GM19193 (cell line): ENCODE results near the gene MRPL24.

Experiments used
- POLR2A ChIP-seq: IDR thresholded peaks from 4 replicates; pipeline ENCODE4 v1.6.1; 2011; ENCODE audit not compliant: insufficient read depth, insufficient read length; ENCODE audit errors: extremely low read depth

MRPL24 gene

GRCh38 chr1:156738407-156738806, 2.5 kb downstream of the MRPL24 start:
- TF ChIP-seq POLR2A, result no peak

DNA sequence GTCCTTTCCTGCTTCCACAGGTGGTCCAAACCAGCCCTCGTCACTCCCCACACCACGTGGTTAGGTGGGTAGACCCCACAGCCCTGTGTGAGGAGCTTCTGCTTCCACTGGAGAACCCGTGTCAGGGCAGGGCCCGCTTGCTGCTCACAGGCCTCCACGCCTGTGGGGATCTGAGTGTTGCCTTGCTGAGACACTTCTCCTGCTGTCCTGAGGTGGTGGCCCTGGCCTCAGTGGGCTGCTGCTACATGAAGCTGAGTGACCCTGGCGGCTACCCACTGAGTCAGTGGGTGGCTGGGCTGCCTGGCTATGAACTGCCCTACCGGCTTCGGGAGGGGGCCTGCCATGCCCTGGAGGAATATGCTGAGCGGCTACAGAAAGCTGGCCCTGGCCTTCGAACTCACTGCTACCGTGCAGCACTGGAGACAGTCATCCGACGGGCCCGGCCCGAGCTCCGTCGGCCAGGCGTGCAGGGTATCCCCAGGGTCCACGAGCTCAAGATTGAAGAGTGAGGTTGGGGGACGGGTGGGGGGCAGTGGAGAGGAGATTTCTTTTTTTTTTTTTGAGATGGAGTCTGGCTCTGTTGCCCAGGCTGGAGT, 6.8 kb downstream of the MRPL24 start:
- TF ChIP-seq POLR2A, result no peak

DNA sequence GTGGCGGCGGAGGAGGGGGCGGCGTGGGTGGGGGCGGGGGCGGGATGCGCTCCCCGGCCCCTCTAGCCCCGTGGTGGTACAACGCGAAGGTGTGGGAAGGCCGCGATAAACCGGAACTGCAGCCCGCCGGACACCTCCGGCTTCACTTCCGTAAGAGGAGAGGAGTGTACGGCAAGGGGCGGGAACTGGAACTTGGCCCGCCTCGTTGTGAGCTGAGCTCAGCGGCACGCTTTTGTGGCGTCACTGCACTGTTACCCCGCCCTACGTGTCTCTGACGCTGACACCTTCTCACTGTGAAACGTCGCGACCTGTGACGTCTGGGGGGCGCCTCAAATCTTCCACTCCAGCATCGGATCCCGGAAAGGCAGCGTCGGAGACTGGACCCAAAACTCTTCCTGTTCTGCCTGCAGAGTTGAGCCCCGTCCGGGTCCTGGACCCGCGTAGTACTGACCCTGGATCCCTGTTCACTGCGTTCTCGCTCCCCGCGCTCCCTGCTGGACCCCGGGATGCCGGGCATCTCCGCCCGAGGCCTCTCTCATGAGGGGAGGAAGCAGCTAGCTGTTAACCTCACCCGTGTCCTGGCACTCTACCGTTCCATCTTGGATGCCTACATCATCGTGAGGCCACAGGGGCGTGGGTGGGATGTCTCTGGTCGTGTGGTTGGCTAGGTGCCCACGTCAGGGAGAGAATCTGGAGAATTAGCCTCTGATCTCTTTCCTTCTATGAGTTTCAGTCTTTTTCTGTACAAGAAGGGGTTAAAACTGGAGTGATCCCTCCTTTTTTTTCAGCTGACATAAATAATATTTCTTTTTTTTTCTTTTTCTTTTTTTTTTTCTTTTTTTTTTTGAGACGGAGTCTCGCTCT, 12.1 kb downstream of the MRPL24 start, which contains the start of gene ISG20L2:
Gene ISG20L2 (minus strand): TSS at position 168 of the 864 bp plus-strand sequence. CDS start 1,114 bp downstream, outside the sequence.
- peak; percentile 73 for TF ChIP-seq POLR2A

DNA sequence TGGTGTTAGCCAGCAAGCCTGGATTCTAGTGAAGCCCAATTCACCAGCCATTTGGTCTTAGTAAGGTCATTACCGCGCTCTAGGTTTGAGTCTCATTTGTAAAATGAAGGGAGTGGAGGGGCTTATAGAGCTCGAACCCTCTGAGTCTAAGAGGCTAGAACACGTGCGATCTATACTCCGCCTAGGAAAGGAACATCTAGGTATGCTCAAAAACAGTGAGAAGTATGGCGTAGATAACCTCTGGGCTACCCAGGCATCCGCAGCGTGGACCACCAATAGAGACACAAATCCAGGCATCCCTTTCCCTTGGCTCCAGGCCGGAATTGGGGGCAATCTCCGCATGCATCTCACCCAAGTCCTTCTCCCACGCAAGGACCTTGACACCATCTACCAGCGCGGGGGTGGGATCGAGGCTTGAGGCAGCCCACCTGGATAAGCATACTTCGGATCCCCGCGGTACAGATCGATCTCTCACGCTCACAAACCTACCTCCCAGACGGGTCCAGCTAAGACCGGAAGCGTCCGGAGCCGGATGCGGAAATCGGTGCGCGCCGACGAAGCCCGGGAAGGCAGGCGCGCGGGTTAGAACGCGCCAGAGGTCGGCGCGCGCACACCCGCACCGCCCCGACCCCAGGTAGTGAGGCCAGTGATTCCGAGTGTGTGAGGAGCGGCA, 12.8 kb downstream of the MRPL24 start, which contains the start of gene METTL25B:
Gene METTL25B (plus strand): TSS at position 544 of the 673 bp plus-strand sequence. CDS start 636 bp downstream, outside the sequence.
- TF ChIP-seq POLR2A, result peak; percentile 81

DNA sequence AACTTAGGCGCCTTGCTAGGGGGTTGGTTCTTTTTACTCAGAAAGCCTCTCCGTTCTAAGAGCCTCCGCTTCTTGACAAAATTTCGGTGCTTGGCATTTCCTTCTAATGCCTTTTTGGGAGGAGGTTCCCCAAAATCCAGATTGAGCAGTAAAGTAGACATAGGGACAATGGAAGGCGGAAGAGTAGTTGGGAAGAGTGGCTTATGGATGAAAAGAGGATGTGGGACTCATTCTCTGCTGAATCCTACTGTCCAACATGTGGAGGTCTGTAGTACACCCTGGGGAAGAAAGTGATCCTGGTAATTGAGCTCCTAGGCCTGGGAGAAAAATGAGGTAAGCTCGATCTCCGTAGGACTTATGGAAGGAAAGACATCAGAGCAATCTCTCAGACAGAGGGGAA, 13.4 kb downstream of the MRPL24 start:
- no peak for TF ChIP-seq POLR2A

- TF ChIP-seq POLR2A, result no peak
These were observed 14.2 kb downstream of the MRPL24 start for GRCh38 chr1:156726549-156727226.

DNA sequence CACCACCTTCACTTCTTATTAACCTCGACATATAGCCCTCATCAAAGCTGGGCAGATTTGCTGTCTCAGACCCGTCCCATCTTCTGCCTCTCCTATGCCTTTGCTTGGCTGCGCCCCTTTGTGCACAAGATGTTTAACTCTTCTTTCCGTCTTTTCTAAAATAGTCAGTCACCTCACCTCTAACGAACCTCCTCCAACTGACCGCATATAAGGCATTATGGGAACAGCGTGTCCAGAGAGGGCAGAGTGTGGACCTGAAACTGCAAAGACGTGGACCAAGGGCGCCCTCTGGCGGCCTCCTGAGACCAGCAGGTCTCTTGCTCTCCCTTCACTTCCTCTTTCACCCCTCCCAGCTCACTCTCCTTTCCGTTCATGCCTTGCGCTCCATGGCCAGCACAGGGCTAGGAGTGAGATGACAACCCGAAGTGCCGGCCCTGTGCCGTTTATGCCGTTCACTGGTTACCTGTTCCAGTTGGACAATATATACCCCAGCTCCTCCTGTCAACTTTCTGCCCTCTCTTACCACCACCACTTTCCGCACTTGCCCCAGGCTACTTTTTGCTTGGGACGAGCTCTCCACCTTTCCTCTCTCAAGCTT, 15.1 kb downstream of the MRPL24 start:
- TF ChIP-seq POLR2A, result peak; percentile 33

- no peak for TF ChIP-seq POLR2A
These were observed 19.4 kb downstream of the MRPL24 start for GRCh38 chr1:156721535-156721934.

- TF ChIP-seq POLR2A, result no peak
These were observed 19.8 kb downstream of the MRPL24 start for GRCh38 chr1:156721131-156721530.

- no peak for TF ChIP-seq POLR2A
These were observed 23.5 kb downstream of the MRPL24 start for GRCh38 chr1:156717351-156717750.

GRCh38 chr1:156714830-156715229, 26.1 kb downstream of the MRPL24 start:
- no peak for TF ChIP-seq POLR2A

DNA sequence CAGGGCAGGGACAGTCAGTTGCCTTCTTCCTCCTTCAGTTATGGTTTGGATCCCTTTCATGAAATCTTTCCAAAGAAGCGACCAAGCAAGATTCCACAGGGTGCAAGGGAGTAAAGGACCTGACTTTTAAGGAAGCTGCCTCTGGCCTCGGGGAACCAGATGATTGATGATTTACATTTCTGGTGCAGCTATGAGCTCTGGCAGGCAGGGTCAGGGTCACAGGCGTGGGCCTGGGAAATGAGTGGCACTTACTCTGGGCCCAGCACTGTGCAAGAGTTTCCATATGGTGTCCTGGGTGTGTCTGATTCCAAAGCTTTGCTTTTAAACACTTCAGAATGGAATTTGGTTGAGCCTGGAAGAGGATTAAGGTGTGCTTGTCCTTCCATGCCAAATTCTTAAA, 28.3 kb downstream of the MRPL24 start:
- TF ChIP-seq POLR2A, result no peak

DNA sequence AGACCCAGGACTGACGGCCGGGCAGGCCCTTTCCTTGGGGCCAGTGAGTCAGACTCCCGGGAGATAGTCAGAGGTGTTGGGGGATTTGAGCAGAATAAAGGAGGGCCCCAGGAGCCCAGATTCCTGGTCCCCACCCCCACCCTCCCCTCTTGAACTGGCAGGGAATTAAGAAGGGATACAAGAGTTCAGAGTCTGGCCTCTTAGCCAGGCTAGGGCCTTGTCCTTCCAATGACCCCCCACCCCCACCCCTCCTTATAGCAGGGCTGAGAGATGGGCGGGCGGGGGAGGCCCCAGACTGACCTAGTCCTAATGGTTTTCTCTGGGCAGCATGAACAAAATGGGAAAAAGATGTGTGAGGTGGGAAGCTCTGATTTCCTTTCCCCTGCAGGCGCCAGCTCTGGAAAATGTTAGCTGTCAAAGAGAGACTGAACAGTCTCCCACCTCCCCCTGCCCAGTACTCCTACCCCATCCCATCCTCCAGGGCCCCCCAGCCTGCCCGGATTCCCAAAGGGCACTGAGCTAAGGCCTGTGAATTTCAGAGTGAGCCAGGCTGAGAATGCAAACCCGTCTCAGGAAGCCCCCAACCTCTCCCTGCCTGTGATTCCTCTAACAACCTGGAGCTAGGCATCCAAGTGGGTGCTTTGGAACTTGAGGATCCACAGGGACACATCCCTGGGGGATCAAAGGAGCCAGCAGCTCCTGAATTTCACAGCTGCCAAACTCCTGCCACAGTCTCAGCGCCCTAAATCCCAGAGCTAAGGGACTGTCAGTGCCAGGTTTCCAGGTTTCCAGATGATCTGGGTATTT, 29.7 kb downstream of the MRPL24 start:
- no peak for TF ChIP-seq POLR2A
